Hepatocyte (in vitro differentiated cells): ENCODE data around the gene THAP5.

ENCODE experiments used
- CTCF ChIP-seq: fragments of 200-600 bp; sonication (generic); IDR thresholded peaks from 2 replicates; pipeline ENCODE4 v1.5.1; 2016; ENCODE audit warnings: antibody characterized with exemption, mild to moderate bottlenecking; ENCODE audit not compliant: poor library complexity
- EZH2 ChIP-seq: fragments of 200-600 bp; sonication (generic); IDR thresholded peaks from 2 replicates; pipeline ENCODE4 v1.6.1; 2016; ENCODE audit warnings: antibody characterized with exemption, mild to moderate bottlenecking, borderline replicate concordance

- TF ChIP-seq CTCF (no peak), EZH2 (no peak)
Observed at GRCh38 chr7:108525327-108525984, 44.0 kb downstream of the THAP5 start.
